Epithelial cell of esophagus (primary cell): ENCODE results near the gene BAD.
A peak's percentile ranks its signal among the peaks of the same experiment; 100 is the strongest.

Experiments used
- DNase-seq: peaks from one replicate; pipeline ENCODE4 v3.0.0; 2010; ENCODE audit warnings: low read depth
- H3K4me3 ChIP-seq: 2 replicates; pipeline ENCODE4 v1.5.1; 2011; ENCODE audit warnings: mild to moderate bottlenecking, low read length, control low read depth
- TF ChIP-seq, protein P1 (sequence below): IDR thresholded peaks from 2 replicates; pipeline ENCODE4 v1.5.1; 2011; ENCODE audit warnings: low read depth, mild to moderate bottlenecking, low read length, control low read depth, inconsistent platforms; ENCODE audit not compliant: insufficient read depth; ENCODE audit errors: missing control alignments

Gene BAD

DNA sequence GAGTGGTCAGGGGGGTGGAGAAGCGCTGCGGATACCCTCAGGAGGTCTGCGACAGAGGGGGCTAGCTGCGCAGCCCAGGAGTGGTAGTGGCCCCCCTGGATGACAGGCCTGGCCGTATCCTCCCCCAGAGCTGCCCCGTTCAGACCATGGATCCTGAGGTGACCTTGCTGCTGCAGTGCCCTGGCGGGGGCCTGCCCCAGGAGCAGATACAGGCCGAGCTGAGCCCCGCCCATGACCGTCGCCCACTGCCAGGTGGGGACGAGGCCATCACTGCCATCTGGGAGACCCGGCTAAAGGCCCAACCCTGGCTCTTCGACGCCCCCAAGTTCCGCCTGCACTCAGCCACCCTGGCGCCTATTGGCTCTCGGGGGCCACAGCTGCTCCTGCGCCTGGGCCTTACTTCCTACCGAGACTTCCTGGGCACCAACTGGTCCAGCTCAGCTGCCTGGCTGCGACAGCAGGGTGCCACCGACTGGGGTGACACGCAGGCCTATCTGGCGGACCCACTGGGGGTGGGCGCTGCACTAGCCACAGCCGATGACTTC, 57.9 kb downstream of the BAD start:
- TF ChIP-seq, protein P1, sequence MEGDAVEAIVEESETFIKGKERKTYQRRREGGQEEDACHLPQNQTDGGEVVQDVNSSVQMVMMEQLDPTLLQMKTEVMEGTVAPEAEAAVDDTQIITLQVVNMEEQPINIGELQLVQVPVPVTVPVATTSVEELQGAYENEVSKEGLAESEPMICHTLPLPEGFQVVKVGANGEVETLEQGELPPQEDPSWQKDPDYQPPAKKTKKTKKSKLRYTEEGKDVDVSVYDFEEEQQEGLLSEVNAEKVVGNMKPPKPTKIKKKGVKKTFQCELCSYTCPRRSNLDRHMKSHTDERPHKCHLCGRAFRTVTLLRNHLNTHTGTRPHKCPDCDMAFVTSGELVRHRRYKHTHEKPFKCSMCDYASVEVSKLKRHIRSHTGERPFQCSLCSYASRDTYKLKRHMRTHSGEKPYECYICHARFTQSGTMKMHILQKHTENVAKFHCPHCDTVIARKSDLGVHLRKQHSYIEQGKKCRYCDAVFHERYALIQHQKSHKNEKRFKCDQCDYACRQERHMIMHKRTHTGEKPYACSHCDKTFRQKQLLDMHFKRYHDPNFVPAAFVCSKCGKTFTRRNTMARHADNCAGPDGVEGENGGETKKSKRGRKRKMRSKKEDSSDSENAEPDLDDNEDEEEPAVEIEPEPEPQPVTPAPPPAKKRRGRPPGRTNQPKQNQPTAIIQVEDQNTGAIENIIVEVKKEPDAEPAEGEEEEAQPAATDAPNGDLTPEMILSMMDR: no peak
- H3K4me3 ChIP-seq: peak overlapping the region; percentile 74
- no peak for DNase-seq

DNA sequence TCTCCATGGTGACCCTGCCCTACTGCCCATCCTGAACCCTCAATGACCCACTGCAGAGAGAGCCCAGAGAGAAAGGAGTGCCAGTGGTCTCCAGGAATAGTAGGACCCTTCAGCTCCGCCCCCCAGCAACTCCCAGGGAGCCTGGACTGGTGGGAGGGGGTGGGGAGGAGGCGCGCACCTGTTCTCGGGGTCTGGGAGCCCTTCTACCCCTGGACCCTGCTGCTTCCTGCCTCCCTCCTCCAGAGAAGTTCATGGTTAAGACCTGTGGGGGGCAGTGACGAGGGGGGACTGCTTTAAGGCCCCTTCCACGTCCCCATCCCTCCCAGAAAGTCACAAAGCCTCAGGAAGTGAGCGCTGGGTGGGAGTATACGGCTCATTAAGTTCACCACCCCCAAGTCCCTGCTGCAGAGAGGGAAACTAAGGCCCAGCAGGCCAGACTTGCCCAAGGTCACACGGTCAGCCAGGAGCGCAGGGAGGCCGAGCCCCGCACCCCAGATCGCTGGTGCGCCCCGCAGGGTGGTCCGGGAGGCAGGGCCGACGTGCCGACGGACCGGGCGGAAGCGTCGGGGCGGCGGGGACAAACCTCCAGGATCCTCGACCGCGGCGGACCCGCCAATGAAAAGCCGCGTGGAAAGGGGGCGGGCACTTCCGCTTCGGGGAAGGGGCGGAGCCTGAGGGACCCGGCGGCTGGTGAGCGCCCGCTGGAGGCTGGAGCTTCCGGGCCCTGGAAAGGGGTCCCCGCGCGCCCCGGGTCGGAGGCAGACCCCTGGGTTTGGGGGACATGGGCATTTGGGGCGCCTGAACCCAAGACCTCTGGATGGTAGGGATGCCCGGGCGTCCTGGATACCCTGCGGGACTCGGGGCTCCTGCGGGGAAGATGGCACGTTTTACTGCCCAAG, 58.6 kb downstream of the BAD start, which contains the start of the genes NUDT22 and TRPT1:
NUDT22 (plus strand) TSS at position 667 of the 899 bp plus-strand sequence. CDS start 379 bp downstream, outside the sequence.
TRPT1 (minus strand) TSS at position 579 of the 899 bp plus-strand sequence; CDS start at position 253, 326 bp downstream.
- TF ChIP-seq, protein P1: peak; percentile 44
- DNase-seq: peak; percentile 83
- peak within 1 kb of the TSS; percentile 74 for H3K4me3 ChIP-seq

DNA sequence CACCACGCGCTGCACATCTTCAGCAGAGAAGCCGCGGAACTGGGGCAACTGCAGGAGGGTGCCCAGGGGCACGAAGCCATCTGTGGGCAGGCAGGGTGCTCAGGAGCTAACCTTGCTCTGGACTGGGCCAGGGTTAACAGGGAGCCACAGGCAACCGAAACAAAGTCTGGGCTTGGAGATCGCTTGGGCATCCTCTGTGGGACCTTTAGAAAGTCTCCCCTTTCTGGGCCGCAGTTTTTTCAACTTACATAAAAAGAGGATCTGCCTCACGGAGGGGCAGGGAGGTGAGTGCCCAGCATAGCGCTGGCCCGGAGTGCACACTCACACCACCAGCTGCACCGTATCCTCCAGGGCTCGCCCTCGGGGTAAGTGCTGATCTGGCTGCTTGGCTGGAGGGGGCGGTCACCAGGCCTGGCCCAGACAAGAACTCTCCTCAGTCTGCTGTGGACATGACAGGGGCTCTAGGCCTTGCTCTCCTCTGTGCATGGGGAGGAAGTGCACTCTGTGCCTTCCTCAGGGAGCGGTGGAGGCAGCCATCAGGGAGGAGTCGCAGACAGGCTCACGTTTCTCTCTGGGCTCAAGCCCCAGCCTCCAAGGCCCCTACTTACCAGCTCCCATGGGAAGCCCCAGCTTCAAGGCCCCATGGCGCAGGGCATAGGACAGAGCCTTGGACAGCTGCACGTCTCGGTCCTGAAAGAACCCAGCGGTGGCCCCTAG, 59.4 kb downstream of the BAD start:
- peak overlapping the region; percentile 74 for H3K4me3 ChIP-seq
- DNase-seq: no peak
- TF ChIP-seq, protein P1: no peak

DNA sequence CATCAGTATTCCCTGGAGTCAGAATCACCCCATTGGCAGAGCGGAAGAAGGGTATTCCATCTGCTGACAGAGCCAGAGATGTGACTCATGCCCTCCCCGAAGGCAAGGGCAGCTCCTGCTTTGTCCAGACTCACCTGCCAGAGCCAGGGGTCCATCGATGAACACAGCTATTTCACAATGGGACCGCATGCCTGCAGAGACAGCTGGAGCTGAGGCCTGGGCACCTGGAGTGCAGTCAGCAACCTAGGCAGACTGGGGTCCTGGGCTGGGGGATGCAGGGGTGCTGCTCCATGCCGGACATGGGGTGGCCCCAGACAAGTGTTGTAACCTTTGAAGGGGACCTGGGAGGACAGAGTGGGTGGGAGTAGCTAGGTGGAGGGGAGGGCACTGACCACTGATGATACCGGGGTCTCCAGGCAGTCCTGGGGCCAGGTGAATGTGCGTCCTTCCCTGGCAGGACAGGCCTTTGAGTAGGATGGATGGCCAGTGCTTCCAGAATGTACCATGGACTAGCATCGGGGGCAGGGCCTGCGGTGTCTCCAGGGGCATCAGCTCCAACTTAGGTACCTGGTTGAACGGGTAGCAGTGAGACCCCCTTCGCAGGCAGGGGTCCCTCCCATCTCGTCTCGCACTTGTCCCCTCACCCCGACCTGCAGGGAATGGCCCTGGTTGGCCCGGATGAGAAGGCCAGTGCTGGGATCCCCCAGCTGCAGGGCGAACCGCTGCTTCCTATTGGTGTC, 60.1 kb downstream of the BAD start:
- DNase-seq: peak; percentile 75
- TF ChIP-seq, protein P1: no peak
- no peak overlapping the region for H3K4me3 ChIP-seq

DNA sequence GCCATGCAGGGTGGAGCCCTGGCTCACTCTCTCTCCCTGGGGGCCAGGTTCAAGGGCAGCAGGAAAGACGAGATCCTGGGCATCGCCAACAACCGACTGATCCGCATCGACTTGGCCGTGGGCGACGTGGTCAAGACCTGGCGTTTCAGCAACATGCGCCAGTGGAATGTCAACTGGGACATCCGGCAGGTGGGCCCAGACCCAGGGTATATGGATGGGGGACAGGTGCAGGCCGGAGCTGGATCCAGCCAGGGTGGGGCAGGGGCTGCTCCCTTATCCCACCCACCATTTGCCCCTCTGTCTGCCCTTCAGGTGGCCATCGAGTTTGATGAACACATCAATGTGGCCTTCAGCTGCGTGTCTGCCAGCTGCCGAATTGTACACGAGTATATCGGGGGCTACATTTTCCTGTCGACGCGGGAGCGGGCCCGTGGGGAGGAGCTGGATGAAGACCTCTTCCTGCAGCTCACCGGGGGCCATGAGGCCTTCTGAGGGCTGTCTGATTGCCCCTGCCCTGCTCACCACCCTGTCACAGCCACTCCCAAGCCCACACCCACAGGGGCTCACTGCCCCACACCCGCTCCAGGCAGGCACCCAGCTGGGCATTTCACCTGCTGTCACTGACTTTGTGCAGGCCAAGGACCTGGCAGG, 61.3 kb downstream of the BAD start:
- TF ChIP-seq, protein P1: no peak
- no peak overlapping the region for H3K4me3 ChIP-seq
- no peak for DNase-seq

DNA sequence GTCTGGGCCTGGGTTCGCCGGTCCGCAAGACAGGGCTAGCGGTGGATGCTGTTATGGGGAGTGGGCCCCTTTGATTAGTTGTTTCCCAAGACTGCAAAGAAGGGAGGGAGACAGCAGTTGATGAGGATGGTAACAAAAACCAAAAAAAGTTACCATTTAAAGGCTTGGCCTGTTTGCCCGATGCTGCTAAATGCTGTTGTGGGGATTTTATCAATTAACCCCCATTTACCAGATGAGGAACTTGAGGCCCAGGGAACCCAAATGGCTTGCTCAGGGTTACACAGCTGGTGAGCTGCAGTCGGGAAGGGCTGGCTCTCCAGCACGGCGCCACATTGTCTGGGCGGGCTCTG, 61.8 kb downstream of the BAD start:
- no peak overlapping the region for H3K4me3 ChIP-seq
- DNase-seq: no peak
- TF ChIP-seq, protein P1: no peak
